Spinal cord (tissue), 10 donors: Measurements from ENCODE around the gene GALNT7. TPM values are rescaled to one million over a fixed set of nuclear protein-coding genes. Genes with fewer than 3 reads are reported as not detected.

ENCODE experiments used
- DNase-seq, 6 donors: peaks; one replicate each; pipeline versions ENCODE4 v3.0.0 to v3.0.0-alpha.2; 2013 to 2015; ENCODE audit warnings: low spot score in 6 of 6, low read depth in 4 of 6
- H3K27ac ChIP-seq: one replicate; pipeline ENCODE4 v1.5.1; 2013; ENCODE audit warnings: low read depth, low read length, control low read depth
- H3K27me3 ChIP-seq: one replicate; pipeline ENCODE4 v1.6.1; 2013; ENCODE audit warnings: low read length; ENCODE audit not compliant: control insufficient read depth, insufficient read depth
- H3K36me3 ChIP-seq: one replicate; pipeline ENCODE4 v1.6.1; 2013; ENCODE audit warnings: low read length; ENCODE audit not compliant: control insufficient read depth, insufficient read depth
- H3K4me1 ChIP-seq: one replicate; pipeline ENCODE4 v1.6.1; 2013; ENCODE audit warnings: low read length; ENCODE audit not compliant: control insufficient read depth, insufficient read depth
- H3K4me3 ChIP-seq: one replicate; pipeline ENCODE4 v1.5.1; 2013; ENCODE audit warnings: low read depth, low read length, control low read depth
- H3K9me3 ChIP-seq: one replicate; pipeline ENCODE4 v1.6.1; 2013; ENCODE audit warnings: low read length; ENCODE audit not compliant: control insufficient read depth, insufficient read depth
- WGBS: methylation state at CpG from one replicate; pipeline ENCODE4 v1.1.5; 2013; ENCODE audit warnings: missing lambda C conversion rate; ENCODE audit not compliant: insufficient coverage; 5-methylcytosine and 5-hydroxymethylcytosine counted together
- polyA plus RNA-seq, 2 donors: library from polyadenylated mRNA; unstranded; fragments of 120-200 nt; gene quantifications; one replicate each; pipeline ENCODE4 v1.2.1, GENCODE V29; 2013; ENCODE audit not compliant: insufficient read length in 2 of 2
- total RNA-seq, 2 donors: library from RNA; depleted of rRNA in 1 of 2; stranded (reverse); fragments of 120-200 nt in 1 of 2; fragments of >200 nt in 1 of 2; gene quantifications; one replicate each; pipeline versions ENCODE4 v1.2.3 to v1.2.4, GENCODE V29; 2013 to 2014
- donor health status: healthy.

The GALNT7 gene
- total and polyA plus RNA-seq, 4 donors = 21.4 to 39.3 (median 23.2) TPM

GRCh38 chr4:173264245-173264644 is 95.6 kb downstream of the GALNT7 start:
- H3K27ac ChIP-seq = no peak overlapping the region
- H3K9me3 ChIP-seq = no peaks in the 10 kb centered on the region
- H3K27me3 ChIP-seq = no peaks in the 10 kb centered on the region
- H3K36me3 ChIP-seq = no peaks in the 10 kb centered on the region
- DNase-seq = no peak
- H3K4me3 ChIP-seq = no peak overlapping the region
- peaks cover 5% of the 10 kb centered on the region for H3K4me1 ChIP-seq
- 27% methylated on average over 1 of the region's 4 CpGs for WGBS

GRCh38 chr4:173264684-173265185 is 96.1 kb downstream of the GALNT7 start:
- peak in 3 of 6 donors; percentile 33 to 78 (median 73) for DNase-seq
- H3K4me1 ChIP-seq = peaks cover 5% of the 10 kb centered on the region
- WGBS = 34% methylated on average over 4 of the region's 5 CpGs

GRCh38 chr4:173265751-173266150 is 97.1 kb downstream of the GALNT7 start:
- Histone ChIP-seq H3K27me3 (no peaks in the 10 kb centered on the region), H3K4me3 (no peak overlapping the region), H3K4me1 (peaks cover 5% of the 10 kb centered on the region), H3K9me3 (no peaks in the 10 kb centered on the region), H3K27ac (no peak overlapping the region), H3K36me3 (no peaks in the 10 kb centered on the region)
- 94% methylated on average over 2 of the region's 6 CpGs for WGBS
- no peak for DNase-seq

More at GRCh38 chr4:173264684-173265185, 96.1 kb downstream of the GALNT7 start:
- Histone ChIP-seq H3K9me3 (no peaks in the 10 kb centered on the region), H3K4me3 (no peak overlapping the region), H3K36me3 (no peaks in the 10 kb centered on the region), H3K27me3 (no peaks in the 10 kb centered on the region), H3K27ac (no peak overlapping the region)

- Histone ChIP-seq H3K4me3 (no peak overlapping the region), H3K4me1 (peaks cover 5% of the 10 kb centered on the region), H3K27me3 (no peaks in the 10 kb centered on the region), H3K36me3 (no peaks in the 10 kb centered on the region), H3K9me3 (no peaks in the 10 kb centered on the region), H3K27ac (no peak overlapping the region)
- 80% methylated on average over 1 of the region's 2 CpGs for WGBS
- no peak for DNase-seq
These were observed 99.1 kb downstream of the GALNT7 start for GRCh38 chr4:173267711-173268110.

GRCh38 chr4:173269280-173269679 is 100.7 kb downstream of the GALNT7 start:
- no peaks in the 10 kb centered on the region for H3K36me3 ChIP-seq
- H3K9me3 ChIP-seq = no peaks in the 10 kb centered on the region
- no peaks in the 10 kb centered on the region for H3K27me3 ChIP-seq
- H3K27ac ChIP-seq = no peak overlapping the region
- H3K4me3 ChIP-seq = no peak overlapping the region
- H3K4me1 ChIP-seq = peaks cover 5% of the 10 kb centered on the region
- WGBS = no CpG with 5 or more reads among the region's 3 CpGs
- DNase-seq = peak in 1 of 6 donors; percentile 71

GRCh38 chr4:173270312-173271027 is 101.9 kb downstream of the GALNT7 start:
- H3K36me3 ChIP-seq = no peaks in the 10 kb centered on the region
- WGBS = no CpG with 5 or more reads among the region's 4 CpGs
- no peaks in the 10 kb centered on the region for H3K4me1 ChIP-seq
- no peaks in the 10 kb centered on the region for H3K9me3 ChIP-seq
- no peak overlapping the region for H3K27ac ChIP-seq
- peak in 2 of 6 donors; percentile 79 to 87 for DNase-seq
- no peak overlapping the region for H3K4me3 ChIP-seq
- no peaks in the 10 kb centered on the region for H3K27me3 ChIP-seq

- Histone ChIP-seq H3K36me3 (no peaks in the 10 kb centered on the region), H3K27ac (no peak overlapping the region), H3K4me3 (no peak overlapping the region), H3K4me1 (no peaks in the 10 kb centered on the region), H3K9me3 (no peaks in the 10 kb centered on the region), H3K27me3 (no peaks in the 10 kb centered on the region)
- WGBS = no CpG with 5 or more reads among the region's 5 CpGs
- no peak for DNase-seq
These were observed 103.7 kb downstream of the GALNT7 start for GRCh38 chr4:173272314-173272713.

- no CpG with 5 or more reads among the region's 1 CpG for WGBS
- H3K27ac ChIP-seq = no peak overlapping the region
- H3K4me3 ChIP-seq = no peak overlapping the region
- H3K36me3 ChIP-seq = no peaks in the 10 kb centered on the region
- no peaks in the 10 kb centered on the region for H3K27me3 ChIP-seq
- H3K9me3 ChIP-seq = no peaks in the 10 kb centered on the region
- H3K4me1 ChIP-seq = no peaks in the 10 kb centered on the region
- DNase-seq = no peak
These were observed 104.4 kb downstream of the GALNT7 start for GRCh38 chr4:173272996-173273395.

GRCh38 chr4:173273941-173274340 is 105.3 kb downstream of the GALNT7 start:
- Histone ChIP-seq H3K27ac (no peak overlapping the region), H3K9me3 (no peaks in the 10 kb centered on the region), H3K36me3 (no peaks in the 10 kb centered on the region), H3K4me3 (no peak overlapping the region), H3K4me1 (no peaks in the 10 kb centered on the region), H3K27me3 (no peaks in the 10 kb centered on the region)
- DNase-seq = peak in 1 of 6 donors; percentile 75

GRCh38 chr4:173274744-173275143 is 106.1 kb downstream of the GALNT7 start:
- Histone ChIP-seq H3K27ac (no peak overlapping the region), H3K4me3 (no peak overlapping the region), H3K4me1 (no peaks in the 10 kb centered on the region), H3K36me3 (no peaks in the 10 kb centered on the region), H3K9me3 (no peaks in the 10 kb centered on the region), H3K27me3 (no peaks in the 10 kb centered on the region)
- 89% methylated on average over 4 of the region's 4 CpGs for WGBS
- no peak for DNase-seq
